Measurements from ENCODE around the gene COL6A2.
"Not testable (repeated sequence)": the region's sequence is repeated elsewhere in the genome, so short reads cannot be mapped to it uniquely, and the experiment has no call there.

DNA sequence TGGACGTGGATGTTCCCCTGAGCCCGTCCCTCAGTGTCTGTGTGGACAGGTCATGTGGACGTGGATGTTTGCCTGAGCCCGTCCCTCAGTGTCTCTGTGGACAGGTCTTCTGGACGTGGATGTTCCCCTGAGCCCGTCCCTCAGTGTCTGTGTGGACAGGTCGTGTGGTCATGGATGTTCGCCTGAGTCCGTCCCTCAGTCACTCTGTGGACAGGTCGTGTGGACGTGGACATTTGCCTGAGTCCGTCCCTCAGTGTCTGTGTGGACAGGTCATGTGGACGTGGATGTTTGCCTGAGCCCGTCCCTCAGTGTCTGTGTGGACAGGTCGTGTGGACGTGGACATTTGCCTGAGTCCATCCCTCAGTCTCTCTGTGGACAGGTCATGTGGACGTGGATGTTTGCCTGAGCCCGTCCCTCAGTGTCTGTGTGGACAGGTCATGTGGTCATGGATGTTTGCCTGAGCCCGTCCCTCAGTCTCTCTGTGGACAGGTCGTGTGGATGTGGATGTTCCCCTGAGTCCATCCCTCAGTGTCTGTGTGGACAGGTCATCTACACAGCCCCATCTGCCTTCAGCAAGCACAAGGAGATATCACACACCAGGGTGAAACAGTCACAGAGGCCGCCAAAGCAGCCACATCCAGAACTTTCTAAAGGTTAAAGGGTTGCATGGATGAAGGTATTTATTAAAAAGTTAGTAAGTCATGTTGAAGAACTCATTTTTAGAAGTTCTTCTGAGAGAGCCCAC lies 38.0 kb upstream of the COL6A2 start:
- TF ChIP-seq, protein P1, sequence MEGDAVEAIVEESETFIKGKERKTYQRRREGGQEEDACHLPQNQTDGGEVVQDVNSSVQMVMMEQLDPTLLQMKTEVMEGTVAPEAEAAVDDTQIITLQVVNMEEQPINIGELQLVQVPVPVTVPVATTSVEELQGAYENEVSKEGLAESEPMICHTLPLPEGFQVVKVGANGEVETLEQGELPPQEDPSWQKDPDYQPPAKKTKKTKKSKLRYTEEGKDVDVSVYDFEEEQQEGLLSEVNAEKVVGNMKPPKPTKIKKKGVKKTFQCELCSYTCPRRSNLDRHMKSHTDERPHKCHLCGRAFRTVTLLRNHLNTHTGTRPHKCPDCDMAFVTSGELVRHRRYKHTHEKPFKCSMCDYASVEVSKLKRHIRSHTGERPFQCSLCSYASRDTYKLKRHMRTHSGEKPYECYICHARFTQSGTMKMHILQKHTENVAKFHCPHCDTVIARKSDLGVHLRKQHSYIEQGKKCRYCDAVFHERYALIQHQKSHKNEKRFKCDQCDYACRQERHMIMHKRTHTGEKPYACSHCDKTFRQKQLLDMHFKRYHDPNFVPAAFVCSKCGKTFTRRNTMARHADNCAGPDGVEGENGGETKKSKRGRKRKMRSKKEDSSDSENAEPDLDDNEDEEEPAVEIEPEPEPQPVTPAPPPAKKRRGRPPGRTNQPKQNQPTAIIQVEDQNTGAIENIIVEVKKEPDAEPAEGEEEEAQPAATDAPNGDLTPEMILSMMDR (IDR thresholded peaks at IDR 0.05), result not testable (repeated sequence)
- TF ChIP-seq POLR2A, EP300 (IDR thresholded peaks at IDR 0.05): not testable (repeated sequence)
